GM23338 (cell line): ENCODE results near the gene UBXN4.

Source experiments
- CREB1 ChIP-seq: fragments of 250-450 bp; sonication (Bioruptor Pico); IDR thresholded peaks from 2 replicates; pipeline ENCODE4 v1.5.0; 2020; ENCODE audit warnings: low read depth, mild to moderate bottlenecking, moderate library complexity
- CTCF ChIP-seq, 2 experiments: fragments of 200-600 bp in 1 of 2; sonication (generic) in 1 of 2; conservative IDR thresholded peaks; 2 replicates each; pipeline versions ENCODE4 v1.5.1 to v1.6.1; 2016 to 2017; ENCODE audit warnings: antibody characterized with exemption in 2 of 2, low read depth in 2 of 2, mild to moderate bottlenecking in 2 of 2, moderate library complexity in 1 of 2
- EZH2 ChIP-seq: fragments of 200-600 bp; sonication (generic); IDR thresholded peaks from one replicate; pipeline ENCODE4 v1.8.0; 2017; ENCODE audit warnings: antibody characterized with exemption, mild to moderate bottlenecking, low read depth; ENCODE audit not compliant: unreplicated experiment
- EZH2phosphoT487 ChIP-seq: fragments of 200-600 bp; sonication (generic); IDR thresholded peaks from one replicate; pipeline ENCODE4 v1.8.1; 2018; ENCODE audit warnings: antibody characterized with exemption; ENCODE audit not compliant: unreplicated experiment
- JUNB ChIP-seq: IDR thresholded peaks from one replicate; pipeline ENCODE4 v1.6.1; 2016; ENCODE audit warnings: antibody characterized with exemption; ENCODE audit not compliant: unreplicated experiment
- NANOG ChIP-seq: IDR thresholded peaks from 2 replicates; pipeline ENCODE4 v1.6.1; 2016; ENCODE audit warnings: antibody characterized with exemption, borderline replicate concordance
- POLR2AphosphoS5 ChIP-seq: IDR thresholded peaks from 2 replicates; pipeline ENCODE4 v1.6.1; 2016; ENCODE audit warnings: antibody characterized with exemption, low read depth
- REST ChIP-seq: IDR thresholded peaks from one replicate; pipeline ENCODE4 v1.6.1; 2018; ENCODE audit warnings: antibody characterized with exemption; ENCODE audit not compliant: unreplicated experiment
- STAT1 ChIP-seq: IDR thresholded peaks from one replicate; pipeline ENCODE4 v1.6.1; 2016; ENCODE audit warnings: antibody characterized with exemption; ENCODE audit not compliant: unreplicated experiment

GRCh38 chr2:135708159-135708558, 33.5 kb upstream of the UBXN4 start:
- TF ChIP-seq CTCF (conservative IDR thresholded peaks at IDR 0.05; ENCODE audit: low read depth in 2 of 2): no peak
- no peak for TF ChIP-seq EZH2
- TF ChIP-seq STAT1: no peak
- no peak for TF ChIP-seq CREB1 (CRISPR knock-in tag)
- no peak for TF ChIP-seq REST
- TF ChIP-seq EZH2phosphoT487: no peak
- no peak for TF ChIP-seq JUNB
- TF ChIP-seq NANOG: no peak
- TF ChIP-seq POLR2AphosphoS5: no peak
